NT2/D1 (cell line): ENCODE data around the gene HOMER2.

Experiments
- DNase-seq: peaks from one replicate; pipeline ENCODE4 v3.0.0-alpha.2; 2011; ENCODE audit warnings: low read depth, low spot score
- H3K27me3 ChIP-seq: 2 replicates; pipeline ENCODE4 v1.6.0; 2011; ENCODE audit warnings: mild to moderate bottlenecking; ENCODE audit not compliant: insufficient read length, insufficient read depth
- H3K36me3 ChIP-seq: 2 replicates; pipeline ENCODE4 v1.6.1; 2011; ENCODE audit warnings: mild to moderate bottlenecking, low read length, mixed read lengths; ENCODE audit not compliant: insufficient read depth, insufficient read length
- H3K4me1 ChIP-seq: 2 replicates; pipeline ENCODE4 v1.5.1; 2011; ENCODE audit not compliant: insufficient read depth, insufficient read length
- H3K4me3 ChIP-seq: 2 replicates; pipeline ENCODE4 v1.5.1; 2011; ENCODE audit warnings: low read depth; ENCODE audit not compliant: insufficient read length
- H3K9ac ChIP-seq: 2 replicates; pipeline ENCODE4 v1.6.0; 2011; ENCODE audit warnings: low read depth; ENCODE audit not compliant: insufficient read length
- H3K9me3 ChIP-seq: 2 replicates; pipeline ENCODE4 v1.5.1; 2011; ENCODE audit warnings: mild to moderate bottlenecking, low read length; ENCODE audit not compliant: insufficient read depth
- SUZ12 ChIP-seq: IDR thresholded peaks from 2 replicates; pipeline ENCODE4 v1.6.1; 2011; ENCODE audit not compliant: insufficient read length, insufficient read depth; ENCODE audit errors: extremely low read depth
- YY1 ChIP-seq: IDR thresholded peaks from 2 replicates; pipeline ENCODE4 v1.6.1; 2011; ENCODE audit not compliant: insufficient read length, insufficient read depth
- ZNF274 ChIP-seq: IDR thresholded peaks from 2 replicates; pipeline ENCODE4 v1.6.1; 2011; ENCODE audit warnings: mild to moderate bottlenecking, low read depth, low read length

Gene HOMER2

GRCh38 chr15:82892573-82892972 lies 59.9 kb downstream of the HOMER2 start:
- TF ChIP-seq YY1 (no peak), ZNF274 (no peak), SUZ12 (no peak)
- no peak for DNase-seq

GRCh38 chr15:82890995-82891390 lies 61.5 kb downstream of the HOMER2 start:
- no peak for DNase-seq
- H3K36me3 ChIP-seq, result no peaks in the 10 kb centered on the region
- TF ChIP-seq SUZ12 (no peak), YY1 (no peak), ZNF274 (no peak)
- H3K4me3 ChIP-seq, result no peak overlapping the region
- no peaks in the 10 kb centered on the region for H3K9me3 ChIP-seq
- H3K27me3 ChIP-seq, result no peaks in the 10 kb centered on the region
- H3K9ac ChIP-seq, result no peak overlapping the region
- no peaks in the 10 kb centered on the region for H3K4me1 ChIP-seq

More at GRCh38 chr15:82892573-82892972, 59.9 kb downstream of the HOMER2 start:
- no peaks in the 10 kb centered on the region for H3K9me3 ChIP-seq
- H3K36me3 ChIP-seq, result no peaks in the 10 kb centered on the region
- no peak overlapping the region for H3K9ac ChIP-seq
- no peaks in the 10 kb centered on the region for H3K27me3 ChIP-seq
- H3K4me1 ChIP-seq, result no peaks in the 10 kb centered on the region
- H3K4me3 ChIP-seq, result no peak overlapping the region

- H3K9ac ChIP-seq, result no peak overlapping the region
- H3K27me3 ChIP-seq, result no peaks in the 10 kb centered on the region
- TF ChIP-seq SUZ12 (no peak), ZNF274 (no peak), YY1 (no peak)
- H3K4me1 ChIP-seq, result no peaks in the 10 kb centered on the region
- H3K36me3 ChIP-seq, result no peaks in the 10 kb centered on the region
- H3K9me3 ChIP-seq, result no peaks in the 10 kb centered on the region
- H3K4me3 ChIP-seq, result no peak overlapping the region
- no peak for DNase-seq
Observed at GRCh38 chr15:82890338-82890994, 62.1 kb downstream of the HOMER2 start.

- Histone ChIP-seq H3K27me3 (no peaks in the 10 kb centered on the region), H3K9ac (no peak overlapping the region), H3K4me1 (no peaks in the 10 kb centered on the region), H3K9me3 (no peaks in the 10 kb centered on the region), H3K36me3 (no peaks in the 10 kb centered on the region), H3K4me3 (no peak overlapping the region)
- DNase-seq, result no peak
- no peak for TF ChIP-seq ZNF274
- TF ChIP-seq SUZ12, result no peak
- TF ChIP-seq YY1, result no peak
Observed at GRCh38 chr15:82882273-82882928, 70.1 kb downstream of the HOMER2 start.

- Histone ChIP-seq H3K4me3 (no peak overlapping the region), H3K9me3 (no peaks in the 10 kb centered on the region), H3K9ac (no peak overlapping the region), H3K4me1 (no peaks in the 10 kb centered on the region), H3K36me3 (no peaks in the 10 kb centered on the region), H3K27me3 (no peaks in the 10 kb centered on the region)
- TF ChIP-seq SUZ12, result no peak
- TF ChIP-seq ZNF274, result no peak
- TF ChIP-seq YY1, result no peak
- no peak for DNase-seq
Observed at GRCh38 chr15:82881747-82882146, 70.8 kb downstream of the HOMER2 start.

GRCh38 chr15:82880704-82881103 lies 71.8 kb downstream of the HOMER2 start:
- TF ChIP-seq YY1, result no peak
- no peak for TF ChIP-seq SUZ12
- TF ChIP-seq ZNF274, result no peak
- DNase-seq, result no peak
- Histone ChIP-seq H3K4me3 (no peak overlapping the region), H3K36me3 (no peaks in the 10 kb centered on the region), H3K9ac (no peak overlapping the region), H3K4me1 (no peaks in the 10 kb centered on the region), H3K9me3 (no peaks in the 10 kb centered on the region), H3K27me3 (no peaks in the 10 kb centered on the region)

GRCh38 chr15:82878325-82878724 lies 74.2 kb downstream of the HOMER2 start:
- no peaks in the 10 kb centered on the region for H3K9me3 ChIP-seq
- TF ChIP-seq YY1 (no peak), ZNF274 (no peak), SUZ12 (no peak)
- no peaks in the 10 kb centered on the region for H3K27me3 ChIP-seq
- no peak for DNase-seq
- H3K4me3 ChIP-seq, result no peak overlapping the region
- peaks cover 2% of the 10 kb centered on the region for H3K36me3 ChIP-seq
- no peaks in the 10 kb centered on the region for H3K4me1 ChIP-seq
- H3K9ac ChIP-seq, result no peak overlapping the region
